Right lobe of liver (tissue), 4 donors: ENCODE data around the gene CDC42EP4.

ENCODE experiments used
- POLR2A ChIP-seq: fragments of 450-650 bp; IDR thresholded peaks from one replicate; pipeline ENCODE4 v1.6.1; 2017; ENCODE audit warnings: antibody characterized with exemption, mild to moderate bottlenecking
- TF ChIP-seq, protein P1 (sequence below), 4 donors: fragments of 200-600 bp in 3 of 4; fragments of 450-650 bp in 1 of 4; IDR thresholded peaks; one replicate each; pipeline versions ENCODE4 v1.5.1 to v1.8.0; 2016 to 2022; ENCODE audit warnings: antibody characterized with exemption in 4 of 4, mild to moderate bottlenecking in 2 of 4
- donor health status: DM: no; HTN: no; CAD: no.
- donor health status: DM: no; HTN: no; CAD: no.
- donor health status: DM: no; HTN: yes; CAD: no.

DNA sequence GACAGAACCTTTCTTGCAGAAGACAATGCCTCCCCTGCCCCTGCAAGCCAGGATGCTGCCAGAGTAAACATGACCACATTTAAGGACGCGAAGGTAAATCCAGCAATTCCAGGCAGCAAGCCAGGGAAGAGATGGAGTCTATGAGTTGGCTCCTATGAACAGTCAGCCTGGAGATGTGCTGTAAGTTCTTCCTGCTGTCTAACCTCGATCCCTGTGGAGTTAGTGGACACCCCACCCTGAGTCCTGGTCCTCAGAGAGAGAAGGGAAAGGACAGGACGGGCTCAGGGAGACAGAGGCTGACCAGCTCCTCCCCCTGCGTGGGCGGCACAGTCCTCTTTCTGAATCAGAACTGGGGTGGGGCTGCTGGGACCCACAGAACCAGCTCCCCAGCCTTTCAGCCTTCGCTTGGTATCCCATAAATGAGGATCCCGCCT, 24.9 kb downstream of the CDC42EP4 start:
- TF ChIP-seq, protein P1, sequence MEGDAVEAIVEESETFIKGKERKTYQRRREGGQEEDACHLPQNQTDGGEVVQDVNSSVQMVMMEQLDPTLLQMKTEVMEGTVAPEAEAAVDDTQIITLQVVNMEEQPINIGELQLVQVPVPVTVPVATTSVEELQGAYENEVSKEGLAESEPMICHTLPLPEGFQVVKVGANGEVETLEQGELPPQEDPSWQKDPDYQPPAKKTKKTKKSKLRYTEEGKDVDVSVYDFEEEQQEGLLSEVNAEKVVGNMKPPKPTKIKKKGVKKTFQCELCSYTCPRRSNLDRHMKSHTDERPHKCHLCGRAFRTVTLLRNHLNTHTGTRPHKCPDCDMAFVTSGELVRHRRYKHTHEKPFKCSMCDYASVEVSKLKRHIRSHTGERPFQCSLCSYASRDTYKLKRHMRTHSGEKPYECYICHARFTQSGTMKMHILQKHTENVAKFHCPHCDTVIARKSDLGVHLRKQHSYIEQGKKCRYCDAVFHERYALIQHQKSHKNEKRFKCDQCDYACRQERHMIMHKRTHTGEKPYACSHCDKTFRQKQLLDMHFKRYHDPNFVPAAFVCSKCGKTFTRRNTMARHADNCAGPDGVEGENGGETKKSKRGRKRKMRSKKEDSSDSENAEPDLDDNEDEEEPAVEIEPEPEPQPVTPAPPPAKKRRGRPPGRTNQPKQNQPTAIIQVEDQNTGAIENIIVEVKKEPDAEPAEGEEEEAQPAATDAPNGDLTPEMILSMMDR (IDR thresholded peaks at IDR 0.05): no peak
- TF ChIP-seq POLR2A: no peak
